Erythroblast (primary cell): ENCODE data around the gene MN1.

Experiments used
- GATA1 ChIP-seq: IDR thresholded peaks from 2 replicates; pipeline ENCODE4 v1.6.1; 2011; ENCODE audit warnings: low read depth, mild to moderate bottlenecking, control low read depth, low read length, moderate library complexity
- POLR2A ChIP-seq: IDR thresholded peaks from 2 replicates; pipeline ENCODE4 v1.6.1; 2011; ENCODE audit warnings: mild to moderate bottlenecking, low read length

DNA sequence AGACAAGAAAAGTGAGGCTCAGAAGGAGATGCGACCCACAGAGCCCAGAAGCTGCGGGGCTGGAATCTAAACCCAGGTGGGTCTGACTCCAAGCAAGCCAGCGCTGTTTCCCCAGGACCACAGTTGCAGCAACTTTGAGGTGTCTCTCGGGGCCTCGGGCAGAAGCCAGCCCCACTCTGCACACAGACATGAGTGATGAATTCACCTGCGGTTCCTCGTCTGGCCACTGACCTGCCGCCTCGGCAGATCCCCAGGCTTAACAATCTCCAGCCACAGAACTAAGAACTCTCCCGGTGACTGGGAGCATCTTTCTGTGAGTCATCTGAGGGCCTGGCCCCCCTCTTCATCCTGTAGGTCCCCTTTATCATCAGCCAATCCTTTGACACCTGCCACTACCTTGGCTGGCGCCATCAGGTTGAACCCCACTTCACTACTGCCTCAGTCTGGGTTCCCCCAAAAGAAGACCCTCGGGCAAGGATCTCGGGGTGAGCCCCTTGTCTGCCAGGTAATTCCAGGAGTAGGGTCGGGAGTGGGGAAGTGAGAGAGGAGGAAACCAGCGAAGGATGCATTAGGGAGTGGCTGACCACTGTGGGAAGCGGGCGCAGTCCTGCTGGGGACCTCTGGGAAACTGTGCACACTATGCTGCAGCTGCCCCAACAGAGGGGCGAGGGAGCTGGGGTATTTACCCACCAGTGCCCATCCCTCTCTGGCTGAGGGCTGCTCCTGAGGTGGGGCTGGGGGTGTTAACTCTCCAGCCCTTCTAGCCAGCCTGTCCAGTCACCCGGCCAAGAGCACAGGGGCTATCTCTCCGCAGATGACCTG is 33.0 kb upstream of the MN1 start:
- TF ChIP-seq POLR2A (no peak), GATA1 (no peak)
